ENCODE measurements around the gene MTR.

MTR gene

DNA sequence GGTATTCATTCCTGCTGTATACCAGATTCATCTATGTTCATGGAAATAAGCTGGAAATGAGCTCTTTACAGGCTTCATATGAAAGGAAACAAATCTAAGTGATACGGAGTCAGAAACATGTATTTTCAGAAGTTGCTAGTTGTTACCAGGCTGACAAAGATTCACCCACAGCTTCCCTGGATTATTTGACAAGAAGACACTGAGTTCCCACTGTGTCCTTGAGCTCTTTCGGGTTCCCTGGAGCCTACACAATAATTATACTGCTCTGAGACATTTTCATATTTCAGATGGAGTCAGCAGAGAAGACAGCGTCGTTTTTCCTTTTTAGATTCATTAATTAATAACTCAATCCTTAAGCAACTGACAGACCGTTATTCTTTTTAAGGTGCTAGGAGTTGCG is 29.3 kb upstream of the MTR start:
- no peaks in the 10 kb centered on the region for H3K36me3 ChIP-seq (ENCODE audit: insufficient read depth, low read length)
- H3K79me2 ChIP-seq (ENCODE audit: insufficient read depth, low read length): no peaks in the 10 kb centered on the region
- H3K4me2 ChIP-seq (ENCODE audit: low read length): no peak overlapping the region
- H2AFZ ChIP-seq (ENCODE audit: low read length): no peak overlapping the region
- H4K20me1 ChIP-seq (ENCODE audit: insufficient read depth, low read length): no peaks in the 10 kb centered on the region
- TF ChIP-seq, protein P1, sequence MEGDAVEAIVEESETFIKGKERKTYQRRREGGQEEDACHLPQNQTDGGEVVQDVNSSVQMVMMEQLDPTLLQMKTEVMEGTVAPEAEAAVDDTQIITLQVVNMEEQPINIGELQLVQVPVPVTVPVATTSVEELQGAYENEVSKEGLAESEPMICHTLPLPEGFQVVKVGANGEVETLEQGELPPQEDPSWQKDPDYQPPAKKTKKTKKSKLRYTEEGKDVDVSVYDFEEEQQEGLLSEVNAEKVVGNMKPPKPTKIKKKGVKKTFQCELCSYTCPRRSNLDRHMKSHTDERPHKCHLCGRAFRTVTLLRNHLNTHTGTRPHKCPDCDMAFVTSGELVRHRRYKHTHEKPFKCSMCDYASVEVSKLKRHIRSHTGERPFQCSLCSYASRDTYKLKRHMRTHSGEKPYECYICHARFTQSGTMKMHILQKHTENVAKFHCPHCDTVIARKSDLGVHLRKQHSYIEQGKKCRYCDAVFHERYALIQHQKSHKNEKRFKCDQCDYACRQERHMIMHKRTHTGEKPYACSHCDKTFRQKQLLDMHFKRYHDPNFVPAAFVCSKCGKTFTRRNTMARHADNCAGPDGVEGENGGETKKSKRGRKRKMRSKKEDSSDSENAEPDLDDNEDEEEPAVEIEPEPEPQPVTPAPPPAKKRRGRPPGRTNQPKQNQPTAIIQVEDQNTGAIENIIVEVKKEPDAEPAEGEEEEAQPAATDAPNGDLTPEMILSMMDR (IDR thresholded peaks at IDR 0.05; ENCODE audit: low read length): no peak
- TF ChIP-seq EZH2 (IDR thresholded peaks at IDR 0.05; ENCODE audit: borderline replicate concordance, low read length): no peak
- H3K9ac ChIP-seq (ENCODE audit: low read length): no peak overlapping the region
- no peak overlapping the region for H3K4me3 ChIP-seq (ENCODE audit: low read depth, low read length, poor library complexity, severe bottlenecking)
- H3K9me3 ChIP-seq (ENCODE audit: low read length): no peaks in the 10 kb centered on the region
- H3K27me3 ChIP-seq (ENCODE audit: insufficient read depth, low read length): no peaks in the 10 kb centered on the region
- H3K9me2 ChIP-seq (ENCODE audit: low read depth, low read length): no peaks in the 10 kb centered on the region
- no peaks in the 10 kb centered on the region for H3F3A ChIP-seq (ENCODE audit: insufficient read depth, low read length)
- no peaks in the 10 kb centered on the region for H3K4me1 ChIP-seq (ENCODE audit: insufficient read depth, low read length, severe bottlenecking)
- no peak overlapping the region for H3K27ac ChIP-seq (ENCODE audit: low read depth, low read length, poor library complexity, severe bottlenecking)

DNA sequence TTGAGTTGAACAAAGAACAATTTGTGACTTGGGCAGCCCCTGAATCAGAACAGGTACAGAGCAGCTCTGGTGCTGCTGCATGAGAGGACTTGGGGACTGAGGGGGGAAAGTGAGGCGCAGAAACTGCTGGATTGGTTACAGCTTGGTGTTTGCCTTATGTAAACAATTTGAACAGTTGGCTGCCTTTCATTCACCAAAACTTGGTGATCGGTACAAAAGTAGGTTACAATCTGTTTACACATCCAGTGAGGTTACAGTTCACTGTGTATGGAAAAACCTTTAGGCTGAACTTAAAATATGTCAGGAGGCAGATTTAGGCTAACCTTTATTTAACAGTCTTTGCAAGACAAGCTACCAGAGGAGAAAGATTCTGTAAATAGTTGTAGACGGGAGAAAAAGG is 28.6 kb upstream of the MTR start:
- no peak overlapping the region for H3K27ac ChIP-seq (ENCODE audit: low read depth, low read length, poor library complexity, severe bottlenecking)
- TF ChIP-seq, protein P1 (IDR thresholded peaks at IDR 0.05; ENCODE audit: low read length): no peak
- no peak for TF ChIP-seq EZH2 (IDR thresholded peaks at IDR 0.05; ENCODE audit: borderline replicate concordance, low read length)
- no peaks in the 10 kb centered on the region for H3K36me3 ChIP-seq (ENCODE audit: insufficient read depth, low read length)

GRCh38 chr1:236767276-236767675 is 27.8 kb upstream of the MTR start:
- H3K27ac ChIP-seq (ENCODE audit: low read depth, low read length, poor library complexity, severe bottlenecking): no peak overlapping the region
- H3K4me1 ChIP-seq (ENCODE audit: insufficient read depth, low read length, severe bottlenecking): no peaks in the 10 kb centered on the region

More for the DNA sequence above, 28.6 kb upstream of the MTR start:
- H3K4me3 ChIP-seq (ENCODE audit: low read depth, low read length, poor library complexity, severe bottlenecking): no peak overlapping the region
- H3K27me3 ChIP-seq (ENCODE audit: insufficient read depth, low read length): no peaks in the 10 kb centered on the region; the same call in 1 of the 2 replicates
- H3K9me2 ChIP-seq (ENCODE audit: low read depth, low read length): no peaks in the 10 kb centered on the region
- no peaks in the 10 kb centered on the region for H3F3A ChIP-seq (ENCODE audit: insufficient read depth, low read length)
- H3K9me3 ChIP-seq (ENCODE audit: low read length): no peaks in the 10 kb centered on the region
- H3K4me1 ChIP-seq (ENCODE audit: insufficient read depth, low read length, severe bottlenecking): no peaks in the 10 kb centered on the region
- H2AFZ ChIP-seq (ENCODE audit: low read length): no peak overlapping the region
- H3K4me2 ChIP-seq (ENCODE audit: low read length): no peak overlapping the region
- H4K20me1 ChIP-seq (ENCODE audit: insufficient read depth, low read length): no peaks in the 10 kb centered on the region
- H3K79me2 ChIP-seq (ENCODE audit: insufficient read depth, low read length): no peaks in the 10 kb centered on the region
- H3K9ac ChIP-seq (ENCODE audit: low read length): no peak overlapping the region

More at GRCh38 chr1:236767276-236767675, 27.8 kb upstream of the MTR start:
- Histone ChIP-seq H3K79me2 (ENCODE audit: insufficient read depth, low read length) (no peaks in the 10 kb centered on the region), H3K9me3 (ENCODE audit: low read length) (no peaks in the 10 kb centered on the region), H3K36me3 (ENCODE audit: insufficient read depth, low read length) (no peaks in the 10 kb centered on the region), H2AFZ (ENCODE audit: low read length) (no peak overlapping the region), H3K4me3 (ENCODE audit: low read depth, low read length, poor library complexity, severe bottlenecking) (no peak overlapping the region), H3F3A (ENCODE audit: insufficient read depth, low read length) (no peaks in the 10 kb centered on the region), H3K27me3 (ENCODE audit: insufficient read depth, low read length) (no peaks in the 10 kb centered on the region; the same call in 1 of the 2 replicates), H3K9me2 (ENCODE audit: low read depth, low read length) (no peaks in the 10 kb centered on the region), H3K4me2 (ENCODE audit: low read length) (no peak overlapping the region), H4K20me1 (ENCODE audit: insufficient read depth, low read length) (no peaks in the 10 kb centered on the region), H3K9ac (ENCODE audit: low read length) (no peak overlapping the region)
- TF ChIP-seq, protein P1 (IDR thresholded peaks at IDR 0.05; ENCODE audit: low read length): no peak
- TF ChIP-seq EZH2 (IDR thresholded peaks at IDR 0.05; ENCODE audit: borderline replicate concordance, low read length): no peak
